ENCODE measurements around the gene ALOX5. TPM values are rescaled to one million over a fixed set of nuclear protein-coding genes. Genes with fewer than 3 reads are reported as not detected.
A peak's percentile ranks its signal among the peaks of the same experiment; 100 is the strongest.
"Not testable (repeated sequence)": the region's sequence is repeated elsewhere in the genome, so short reads cannot be mapped to it uniquely, and the experiment has no call there.

ALOX5 gene
- total RNA-seq (100 to 1,000 TPM in 1 of 5 experiments, 10 to 100 TPM in 2, 1 to 10 TPM in 2; 1.2 to 143 (median 14.8) TPM), polyA plus RNA-seq (1 to 10 TPM; 1.0 to 4.1 TPM), total RNA-seq (not detected)

- POLR2A ChIA-PET = no interaction called here
- CTCF ChIA-PET = no interaction called here
- DNase-seq = peak in 5 of 9 donors; percentile 8 to 48 (median 19)
- Mint-ChIP-seq H3K4me3 (peak within 1 kb of the TSS; percentile 67 to 92 (median 86)), H3K4me1 (peaks cover 8 to 33% (median 21%) of the 10 kb centered on the region in 7 donors), H3K27me3 (peaks cover 41 to 80% (median 44%) of the 10 kb centered on the region in 5 donors), H3K9me3 (peaks cover 0 to 4% (median 0%) of the 10 kb centered on the region in 11 donors), H3K27ac (peak within 1 kb of the TSS in 3 of 9 donors; percentile 45 to 87 (median 62)), H3K36me3 (peaks cover 0 to 6% (median 0%) of the 10 kb centered on the region in 5 donors)
- Histone ChIP-seq H3K27me3 (ENCODE audit: control insufficient read depth in 2 of 2, insufficient read depth in 2 of 2, low read length in 2 of 2) (peaks cover 0 to 10% of the 10 kb centered on the region in 2 donors), H3K4me1 (ENCODE audit: control insufficient read depth in 2 of 2, insufficient read depth in 2 of 2, low read length in 2 of 2) (peaks cover 0 to 6% of the 10 kb centered on the region in 2 donors), H3K4me3 (ENCODE audit: low read length) (peak within 1 kb of the TSS; percentile 37), H3K36me3 (ENCODE audit: control insufficient read depth in 2 of 3, insufficient read depth in 3 of 3, low read length in 3 of 3) (no peaks in the 10 kb centered on the region), H3K27ac (ENCODE audit: low read depth, low read length) (no peak within 1 kb of the TSS), H3K9me3 (ENCODE audit: control insufficient read depth in 2 of 3, low read length in 3 of 3) (no peaks in the 10 kb centered on the region)
- intact Hi-C loops (cut with micrococcal nuclease) = loop anchor here (2.0 to 10.0 kb wide), 3 partner anchors 47 to 321 kb away; partner anchors contain the start of gene ZFAND4 (in 1 of the 2)
- peak; percentile 63 for ATAC-seq
Observed at GRCh38 chr10:45373576-45374349, at the start of gene ALOX5. Gene ALOX5 (plus strand): TSS chr10:45374216. CDS start chr10:45374280, 64 bp downstream.

DNA sequence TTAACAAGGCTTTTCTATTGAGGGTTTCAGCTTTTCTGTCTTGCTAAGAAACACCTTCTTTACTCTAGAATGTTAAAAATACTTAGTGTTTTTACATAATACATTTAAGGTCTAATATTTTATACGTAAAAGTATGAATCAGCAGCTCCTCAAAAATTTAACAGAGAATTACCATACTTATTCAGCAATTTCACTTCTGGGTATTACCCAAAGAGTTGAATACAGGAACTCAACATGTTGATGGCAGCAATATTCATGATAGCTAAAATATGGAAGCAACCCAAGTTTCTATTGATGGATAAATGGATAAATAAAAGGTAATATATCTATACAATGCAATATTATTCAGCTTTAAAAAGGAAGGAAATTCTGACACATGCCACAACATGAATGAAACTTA is 48.9 kb upstream of the ALOX5 start:
- no peak overlapping the region for H3K27ac Mint-ChIP-seq
- no peaks in the 10 kb centered on the region for H3K9me3 ChIP-seq (ENCODE audit: control insufficient read depth in 2 of 3, low read length in 3 of 3)
- H3K27ac ChIP-seq (ENCODE audit: low read depth, low read length) = no peak overlapping the region
- H3K36me3 ChIP-seq (ENCODE audit: control insufficient read depth in 2 of 3, insufficient read depth in 3 of 3, low read length in 3 of 3) = no peaks in the 10 kb centered on the region
- no peak overlapping the region for H3K4me3 Mint-ChIP-seq
- H3K9me3 Mint-ChIP-seq = peaks cover 2 to 40% (median 22%) of the 10 kb centered on the region in 11 donors
- H3K4me3 ChIP-seq (ENCODE audit: low read length) = no peak overlapping the region
- no peaks in the 10 kb centered on the region for H3K27me3 ChIP-seq (ENCODE audit: control insufficient read depth in 2 of 2, insufficient read depth in 2 of 2, low read length in 2 of 2)
- H3K27me3 Mint-ChIP-seq = peaks cover 4 to 44% (median 25%) of the 10 kb centered on the region in 5 donors
- no peaks in the 10 kb centered on the region for H3K36me3 Mint-ChIP-seq
- H3K4me1 ChIP-seq (ENCODE audit: control insufficient read depth in 2 of 2, insufficient read depth in 2 of 2, low read length in 2 of 2) = no peaks in the 10 kb centered on the region
- CTCF ChIA-PET = no interaction called here
- no peak for DNase-seq
- H3K4me1 Mint-ChIP-seq = no peaks in the 10 kb centered on the region
- POLR2A ChIA-PET = interaction anchor here (0.6 kb wide), 1 partner anchor 1862 kb away, joined by 3 read pairs; no protein-coding TSS in a partner anchor
- intact Hi-C loops (cut with micrococcal nuclease) = no loop called here
- no peak for ATAC-seq

GRCh38 chr10:45326864-45327263 is 47.2 kb upstream of the ALOX5 start:
- H3K27ac Mint-ChIP-seq; H3K9me3 ChIP-seq (ENCODE audit: control insufficient read depth in 2 of 3, low read length in 3 of 3); H3K27ac ChIP-seq (ENCODE audit: low read depth, low read length); H3K4me3 ChIP-seq (ENCODE audit: low read length); POLR2A ChIA-PET; H3K27me3 ChIP-seq (ENCODE audit: control insufficient read depth in 2 of 2, insufficient read depth in 2 of 2, low read length in 2 of 2); H3K4me3 Mint-ChIP-seq; DNase-seq; H3K36me3 Mint-ChIP-seq; CTCF ChIA-PET; H3K4me1 Mint-ChIP-seq; H3K36me3 ChIP-seq (ENCODE audit: control insufficient read depth in 2 of 3, insufficient read depth in 3 of 3, low read length in 3 of 3); H3K4me1 ChIP-seq (ENCODE audit: control insufficient read depth in 2 of 2, insufficient read depth in 2 of 2, low read length in 2 of 2); intact Hi-C loops (cut with micrococcal nuclease); ATAC-seq: not testable (repeated sequence)
- Mint-ChIP-seq H3K27me3 (peaks cover 11 to 56% (median 29%) of the 10 kb centered on the region in 5 donors), H3K9me3 (peaks cover 2 to 37% (median 22%) of the 10 kb centered on the region in 11 donors)

DNA sequence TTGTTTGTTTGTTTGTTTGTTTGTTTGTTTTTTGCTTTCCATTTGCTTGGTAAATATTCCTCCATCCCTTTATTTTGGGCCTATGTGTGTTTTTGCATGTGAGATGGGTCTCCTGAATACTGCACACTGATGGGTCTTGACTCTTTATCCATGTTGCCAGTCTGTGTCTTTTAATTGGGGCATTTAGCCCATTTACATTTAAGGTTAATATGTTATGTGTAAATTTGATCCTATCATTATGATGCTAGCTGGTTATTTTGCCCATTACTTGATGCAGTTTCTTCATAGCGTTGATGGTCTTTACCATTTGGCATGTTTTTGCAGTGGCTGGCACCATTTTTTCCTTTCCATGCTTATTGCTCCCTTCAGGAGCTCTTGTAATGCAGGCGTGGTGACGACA is 42.2 kb upstream of the ALOX5 start:
- H3K27ac Mint-ChIP-seq; H3K4me1 Mint-ChIP-seq; DNase-seq; H3K4me3 Mint-ChIP-seq; POLR2A ChIA-PET; H3K9me3 ChIP-seq (ENCODE audit: control insufficient read depth in 2 of 3, low read length in 3 of 3); H3K4me3 ChIP-seq (ENCODE audit: low read length); intact Hi-C loops (cut with micrococcal nuclease); ATAC-seq; H3K36me3 ChIP-seq (ENCODE audit: control insufficient read depth in 2 of 3, insufficient read depth in 3 of 3, low read length in 3 of 3); H3K4me1 ChIP-seq (ENCODE audit: control insufficient read depth in 2 of 2, insufficient read depth in 2 of 2, low read length in 2 of 2); CTCF ChIA-PET; H3K27ac ChIP-seq (ENCODE audit: low read depth, low read length); H3K27me3 ChIP-seq (ENCODE audit: control insufficient read depth in 2 of 2, insufficient read depth in 2 of 2, low read length in 2 of 2); H3K36me3 Mint-ChIP-seq: not testable (repeated sequence)
- H3K9me3 Mint-ChIP-seq = peaks cover 0 to 32% (median 15%) of the 10 kb centered on the region in 11 donors
- peaks cover 11 to 49% (median 29%) of the 10 kb centered on the region in 5 donors for H3K27me3 Mint-ChIP-seq

GRCh38 chr10:45339894-45340293 is 34.1 kb upstream of the ALOX5 start:
- intact Hi-C loops (cut with micrococcal nuclease) = no loop called here
- Histone ChIP-seq H3K27me3 (ENCODE audit: control insufficient read depth in 2 of 2, insufficient read depth in 2 of 2, low read length in 2 of 2) (no peaks in the 10 kb centered on the region), H3K4me1 (ENCODE audit: control insufficient read depth in 2 of 2, insufficient read depth in 2 of 2, low read length in 2 of 2) (no peaks in the 10 kb centered on the region), H3K27ac (ENCODE audit: low read depth, low read length) (no peak overlapping the region), H3K36me3 (ENCODE audit: control insufficient read depth in 2 of 3, insufficient read depth in 3 of 3, low read length in 3 of 3) (no peaks in the 10 kb centered on the region), H3K4me3 (ENCODE audit: low read length) (no peak overlapping the region), H3K9me3 (ENCODE audit: control insufficient read depth in 2 of 3, low read length in 3 of 3) (no peaks in the 10 kb centered on the region)
- no peaks in the 10 kb centered on the region for H3K4me1 Mint-ChIP-seq
- DNase-seq = no peak
- H3K4me3 Mint-ChIP-seq = no peak overlapping the region
- ChIA-PET CTCF (no interaction called here), POLR2A (no interaction called here)
- no peak for ATAC-seq
- no peaks in the 10 kb centered on the region for H3K36me3 Mint-ChIP-seq
- H3K9me3 Mint-ChIP-seq = peaks cover 0 to 20% (median 5%) of the 10 kb centered on the region in 11 donors
- H3K27me3 Mint-ChIP-seq = peaks cover 0 to 28% (median 0%) of the 10 kb centered on the region in 5 donors
- no peak overlapping the region for H3K27ac Mint-ChIP-seq

GRCh38 chr10:45340420-45340819 is 33.6 kb upstream of the ALOX5 start:
- H3K4me3 ChIP-seq (ENCODE audit: low read length); POLR2A ChIA-PET; H3K4me1 Mint-ChIP-seq; H3K36me3 ChIP-seq (ENCODE audit: control insufficient read depth in 2 of 3, insufficient read depth in 3 of 3, low read length in 3 of 3); H3K27me3 ChIP-seq (ENCODE audit: control insufficient read depth in 2 of 2, insufficient read depth in 2 of 2, low read length in 2 of 2); intact Hi-C loops (cut with micrococcal nuclease); H3K4me3 Mint-ChIP-seq; CTCF ChIA-PET; H3K27ac Mint-ChIP-seq; H3K36me3 Mint-ChIP-seq; H3K4me1 ChIP-seq (ENCODE audit: control insufficient read depth in 2 of 2, insufficient read depth in 2 of 2, low read length in 2 of 2); H3K9me3 ChIP-seq (ENCODE audit: control insufficient read depth in 2 of 3, low read length in 3 of 3); H3K27ac ChIP-seq (ENCODE audit: low read depth, low read length); DNase-seq; ATAC-seq: not testable (repeated sequence)
- H3K9me3 Mint-ChIP-seq = peaks cover 0 to 19% (median 8%) of the 10 kb centered on the region in 11 donors
- peaks cover 0 to 26% (median 0%) of the 10 kb centered on the region in 5 donors for H3K27me3 Mint-ChIP-seq

All from naive thymus-derived CD4-positive, alpha-beta T cell (primary cell).